ENCODE measurements around the gene SULT1C4. TPM values are rescaled to one million over a fixed set of nuclear protein-coding genes. Genes with fewer than 3 reads are reported as not detected.

SULT1C4 gene
- total and polyA plus RNA-seq, 7 donors = 0.52 to 4.2 (median 0.97) TPM

- peak overlapping the region; percentile 42 for H3K27ac ChIP-seq
- peak overlapping the region; percentile 60 for H3K4me3 ChIP-seq
- 0 to 19% (median 5%) methylated on average over 1 of the region's 1 CpG for WGBS, 3 donors
- intact Hi-C loops (cut with DNase I) = no loop called here
- no peaks in the 10 kb centered on the region for H3K36me3 ChIP-seq (ENCODE audit: insufficient read depth in 1 of 2, low read depth in 1 of 2)
- no peak for DNase-seq
- no peaks in the 10 kb centered on the region for H3K27me3 ChIP-seq (ENCODE audit: insufficient read depth in 3 of 3, low read length in 2 of 3)
- no peaks in the 10 kb centered on the region for H3K9me3 ChIP-seq
- no peaks in the 10 kb centered on the region for H3K4me1 ChIP-seq
- no peak for ATAC-seq
- no peak for TF ChIP-seq CTCF (IDR thresholded peaks at IDR 0.05)
Observed at GRCh38 chr2:108377401-108377800, 353 bp upstream of the SULT1C4 start.

GRCh38 chr2:108378851-108379250 is 1.1 kb downstream of the SULT1C4 start:
- intact Hi-C loops (cut with DNase I) = no loop called here
- H3K27ac ChIP-seq = no peak overlapping the region
- DNase-seq = no peak
- H3K36me3 ChIP-seq (ENCODE audit: insufficient read depth in 1 of 2, low read depth in 1 of 2) = no peaks in the 10 kb centered on the region
- no peak for ATAC-seq
- 49 to 71% (median 50%) methylated on average over 2 of the region's 2 CpGs for WGBS, 3 donors
- H3K9me3 ChIP-seq = no peaks in the 10 kb centered on the region
- H3K4me1 ChIP-seq = no peaks in the 10 kb centered on the region
- H3K27me3 ChIP-seq (ENCODE audit: insufficient read depth in 3 of 3, low read length in 2 of 3) = no peaks in the 10 kb centered on the region
- H3K4me3 ChIP-seq = peak overlapping the region; percentile 60
- no peak for TF ChIP-seq CTCF (IDR thresholded peaks at IDR 0.05)

GRCh38 chr2:108382196-108382595 is 4.4 kb downstream of the SULT1C4 start:
- ATAC-seq (no peak), DNase-seq (no peak)
- intact Hi-C loops (cut with DNase I) = no loop called here
- Histone ChIP-seq H3K9me3 (no peaks in the 10 kb centered on the region), H3K36me3 (ENCODE audit: insufficient read depth in 1 of 2, low read depth in 1 of 2) (no peaks in the 10 kb centered on the region), H3K27me3 (ENCODE audit: insufficient read depth in 3 of 3, low read length in 2 of 3) (no peaks in the 10 kb centered on the region), H3K4me3 (no peak overlapping the region), H3K4me1 (no peaks in the 10 kb centered on the region), H3K27ac (no peak overlapping the region)
- TF ChIP-seq CTCF (IDR thresholded peaks at IDR 0.05) = no peak
- WGBS, 3 donors = 87 to 90% (median 87%) methylated on average over 4 of the region's 4 CpGs

- intact Hi-C loops (cut with DNase I) = no loop called here
- no peak for ATAC-seq
- no peaks in the 10 kb centered on the region for H3K36me3 ChIP-seq (ENCODE audit: insufficient read depth in 1 of 2, low read depth in 1 of 2)
Observed at GRCh38 chr2:108383146-108383830, 5.5 kb downstream of the SULT1C4 start.

More at GRCh38 chr2:108383146-108383830, 5.5 kb downstream of the SULT1C4 start:
- no peak overlapping the region for H3K4me3 ChIP-seq
- no peak for DNase-seq
- H3K9me3 ChIP-seq = no peaks in the 10 kb centered on the region
- no peaks in the 10 kb centered on the region for H3K4me1 ChIP-seq
- H3K27me3 ChIP-seq (ENCODE audit: insufficient read depth in 3 of 3, low read length in 2 of 3) = no peaks in the 10 kb centered on the region
- TF ChIP-seq CTCF (IDR thresholded peaks at IDR 0.05) = no peak
- 93 to 95% (median 93%) methylated on average over 4 of the region's 4 CpGs for WGBS, 3 donors
- no peak overlapping the region for H3K27ac ChIP-seq

Data from psoas muscle (tissue), 8 donors.